ENCODE measurements around the gene CRLF1. TPM values are rescaled to one million over a fixed set of nuclear protein-coding genes. Genes with fewer than 3 reads are reported as not detected.

Gene CRLF1, protein sequence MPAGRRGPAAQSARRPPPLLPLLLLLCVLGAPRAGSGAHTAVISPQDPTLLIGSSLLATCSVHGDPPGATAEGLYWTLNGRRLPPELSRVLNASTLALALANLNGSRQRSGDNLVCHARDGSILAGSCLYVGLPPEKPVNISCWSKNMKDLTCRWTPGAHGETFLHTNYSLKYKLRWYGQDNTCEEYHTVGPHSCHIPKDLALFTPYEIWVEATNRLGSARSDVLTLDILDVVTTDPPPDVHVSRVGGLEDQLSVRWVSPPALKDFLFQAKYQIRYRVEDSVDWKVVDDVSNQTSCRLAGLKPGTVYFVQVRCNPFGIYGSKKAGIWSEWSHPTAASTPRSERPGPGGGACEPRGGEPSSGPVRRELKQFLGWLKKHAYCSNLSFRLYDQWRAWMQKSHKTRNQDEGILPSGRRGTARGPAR
- total RNA-seq: 16.5 and 30.1 TPM in 2 replicates

DNA sequence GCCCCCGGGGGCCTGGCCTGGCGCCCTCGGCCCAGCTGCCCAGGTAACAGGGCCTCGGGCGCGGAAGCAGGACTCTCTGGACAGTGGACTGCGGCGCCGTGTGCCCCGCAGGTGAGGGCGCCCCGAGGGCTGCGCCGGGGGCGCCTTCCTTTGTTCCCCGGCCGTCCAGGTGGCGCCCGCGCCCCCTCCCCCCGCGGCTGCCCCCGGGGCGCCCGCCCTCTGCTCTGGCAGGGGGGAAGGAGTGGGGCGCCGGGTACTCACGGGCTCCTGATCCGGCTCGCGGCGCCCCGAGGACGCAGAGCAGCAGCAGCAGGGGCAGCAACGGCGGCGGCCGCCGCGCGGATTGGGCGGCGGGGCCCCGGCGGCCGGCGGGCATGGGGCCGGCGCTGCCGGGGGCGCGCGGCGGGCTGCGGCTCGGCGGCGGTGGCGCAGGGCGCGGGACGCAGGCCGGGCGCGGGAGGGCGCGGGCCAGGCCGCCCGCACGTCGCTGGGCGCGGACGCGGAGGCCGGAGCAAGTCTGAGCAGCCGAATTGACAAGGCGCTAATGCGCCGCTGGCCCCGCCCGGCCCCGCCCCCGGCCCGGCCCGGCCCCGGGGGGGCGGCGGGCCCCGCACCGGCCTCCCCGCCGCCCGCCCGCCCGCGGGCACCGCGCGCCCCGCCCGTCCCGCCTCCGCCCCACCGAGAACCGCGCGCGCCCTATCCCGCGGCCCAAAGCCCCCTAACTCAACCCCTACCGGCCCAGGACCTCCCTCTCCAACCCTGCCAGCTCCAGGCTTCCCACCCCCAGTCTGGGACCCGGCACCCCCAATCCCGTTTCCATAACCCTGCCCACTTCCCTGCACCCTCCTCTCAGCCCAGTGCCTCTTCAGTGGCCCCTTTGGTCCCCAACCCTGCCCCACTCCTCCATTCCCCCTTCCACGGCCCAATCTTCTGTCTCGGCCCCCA, at the start of gene CRLF1:
Gene CRLF1 (minus strand): TSS at position 519 of the 945 bp plus-strand sequence. CDS start 143 bp downstream, at position 376.
- Histone ChIP-seq H3K27me3 (ENCODE audit: control insufficient read depth, insufficient read depth, low read length) (peaks cover 82% of the 10 kb centered on the region), H3K4me3 (ENCODE audit: low read depth, low read length) (peak within 1 kb of the TSS; percentile 19), H3K36me3 (ENCODE audit: control insufficient read depth, insufficient read depth, low read length) (no peaks in the 10 kb centered on the region)
- no peak for DNase-seq (ENCODE audit: low read depth)
- TF ChIP-seq, protein P1, sequence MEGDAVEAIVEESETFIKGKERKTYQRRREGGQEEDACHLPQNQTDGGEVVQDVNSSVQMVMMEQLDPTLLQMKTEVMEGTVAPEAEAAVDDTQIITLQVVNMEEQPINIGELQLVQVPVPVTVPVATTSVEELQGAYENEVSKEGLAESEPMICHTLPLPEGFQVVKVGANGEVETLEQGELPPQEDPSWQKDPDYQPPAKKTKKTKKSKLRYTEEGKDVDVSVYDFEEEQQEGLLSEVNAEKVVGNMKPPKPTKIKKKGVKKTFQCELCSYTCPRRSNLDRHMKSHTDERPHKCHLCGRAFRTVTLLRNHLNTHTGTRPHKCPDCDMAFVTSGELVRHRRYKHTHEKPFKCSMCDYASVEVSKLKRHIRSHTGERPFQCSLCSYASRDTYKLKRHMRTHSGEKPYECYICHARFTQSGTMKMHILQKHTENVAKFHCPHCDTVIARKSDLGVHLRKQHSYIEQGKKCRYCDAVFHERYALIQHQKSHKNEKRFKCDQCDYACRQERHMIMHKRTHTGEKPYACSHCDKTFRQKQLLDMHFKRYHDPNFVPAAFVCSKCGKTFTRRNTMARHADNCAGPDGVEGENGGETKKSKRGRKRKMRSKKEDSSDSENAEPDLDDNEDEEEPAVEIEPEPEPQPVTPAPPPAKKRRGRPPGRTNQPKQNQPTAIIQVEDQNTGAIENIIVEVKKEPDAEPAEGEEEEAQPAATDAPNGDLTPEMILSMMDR (IDR thresholded peaks at IDR 0.05; ENCODE audit: insufficient read depth, low read length, poor library complexity, severe bottlenecking): no peak

DNA sequence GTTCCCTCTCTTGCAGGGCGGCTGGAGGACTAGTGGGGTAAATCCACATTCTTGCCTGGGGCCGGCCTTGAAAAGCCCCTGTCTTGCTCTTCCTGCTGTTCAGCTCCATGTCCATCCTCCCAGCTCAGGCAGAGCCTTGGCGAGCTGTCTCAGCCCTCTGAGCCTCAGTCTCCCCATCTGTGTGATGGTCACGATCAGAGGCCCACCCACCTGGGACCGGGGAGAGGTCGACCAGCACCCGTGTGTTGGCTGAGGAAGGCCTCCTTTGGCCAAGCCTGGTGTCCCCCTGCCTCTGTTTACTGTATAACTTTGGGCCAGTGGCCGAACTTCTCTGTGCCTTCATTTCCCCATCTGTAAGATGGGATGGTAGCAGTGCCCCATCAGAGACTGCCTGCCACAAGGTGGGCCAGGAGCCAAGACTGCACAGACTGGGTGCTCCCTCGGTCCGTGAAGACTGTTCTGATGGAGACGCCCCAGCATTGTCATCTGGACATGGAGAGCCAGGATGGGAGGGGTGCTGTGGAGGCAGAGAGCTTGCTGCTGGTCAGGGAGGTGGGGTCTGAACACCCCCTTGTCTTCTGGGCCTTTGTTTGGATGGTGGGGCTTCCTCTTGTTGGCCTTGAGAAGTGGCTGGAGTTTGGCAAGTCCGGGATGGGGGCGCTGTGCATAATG, 48.7 kb upstream of the CRLF1 start:
- H3K36me3 ChIP-seq (ENCODE audit: control insufficient read depth, insufficient read depth, low read length): no peaks in the 10 kb centered on the region
- H3K4me3 ChIP-seq (ENCODE audit: low read depth, low read length): no peak overlapping the region
- DNase-seq (ENCODE audit: low read depth): no peak
- peaks cover 6% of the 10 kb centered on the region for H3K27me3 ChIP-seq (ENCODE audit: control insufficient read depth, insufficient read depth, low read length)
- TF ChIP-seq, protein P1 (IDR thresholded peaks at IDR 0.05; ENCODE audit: insufficient read depth, low read length, poor library complexity, severe bottlenecking): no peak

DNA sequence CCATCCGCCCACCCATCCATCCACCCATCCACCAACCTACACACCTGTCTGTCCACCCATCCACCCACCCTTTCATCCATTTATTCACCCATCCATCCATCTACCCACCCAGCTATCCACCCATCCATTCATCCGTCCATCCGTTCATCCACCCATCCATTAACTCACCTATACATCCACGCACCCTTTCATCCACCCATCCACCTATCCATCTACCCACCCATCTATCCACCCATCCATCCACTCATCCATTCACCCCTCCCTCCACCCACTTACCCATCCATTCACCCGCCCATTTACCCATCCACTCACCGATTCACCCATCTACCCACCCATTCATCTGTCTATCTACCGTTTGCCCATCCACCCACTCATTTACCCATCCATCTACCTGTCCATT, 47.9 kb upstream of the CRLF1 start:
- peaks cover 8% of the 10 kb centered on the region for H3K27me3 ChIP-seq (ENCODE audit: control insufficient read depth, insufficient read depth, low read length)
- H3K36me3 ChIP-seq (ENCODE audit: control insufficient read depth, insufficient read depth, low read length): no peaks in the 10 kb centered on the region
- no peak overlapping the region for H3K4me3 ChIP-seq (ENCODE audit: low read depth, low read length)
- DNase-seq (ENCODE audit: low read depth): no peak
- TF ChIP-seq, protein P1 (IDR thresholded peaks at IDR 0.05; ENCODE audit: insufficient read depth, low read length, poor library complexity, severe bottlenecking): no peak

- no peaks in the 10 kb centered on the region for H3K36me3 ChIP-seq (ENCODE audit: control insufficient read depth, insufficient read depth, low read length)
- TF ChIP-seq, protein P1 (IDR thresholded peaks at IDR 0.05; ENCODE audit: insufficient read depth, low read length, poor library complexity, severe bottlenecking): no peak
- H3K27me3 ChIP-seq (ENCODE audit: control insufficient read depth, insufficient read depth, low read length): peaks cover 6% of the 10 kb centered on the region
- no peak overlapping the region for H3K4me3 ChIP-seq (ENCODE audit: low read depth, low read length)
- DNase-seq (ENCODE audit: low read depth): no peak
These were observed 47.3 kb upstream of the CRLF1 start for GRCh38 chr19:18653853-18654252.

GRCh38 chr19:18651733-18652132, 45.1 kb upstream of the CRLF1 start:
- H3K36me3 ChIP-seq (ENCODE audit: control insufficient read depth, insufficient read depth, low read length): no peaks in the 10 kb centered on the region
- peaks cover 5% of the 10 kb centered on the region for H3K27me3 ChIP-seq (ENCODE audit: control insufficient read depth, insufficient read depth, low read length)
- TF ChIP-seq, protein P1 (IDR thresholded peaks at IDR 0.05; ENCODE audit: insufficient read depth, low read length, poor library complexity, severe bottlenecking): no peak
- DNase-seq (ENCODE audit: low read depth): no peak
- H3K4me3 ChIP-seq (ENCODE audit: low read depth, low read length): no peak overlapping the region

All from kidney epithelial cell (primary cell).